SK-N-MC (cell line): Measurements from ENCODE around the gene NFATC3.
"Not testable (repeated sequence)": the region's sequence is repeated elsewhere in the genome, so short reads cannot be mapped to it uniquely, and the experiment has no call there.

ENCODE experiments used
- DNase-seq: peaks from one replicate; pipeline ENCODE4 v3.0.0-alpha.2; 2011; ENCODE audit warnings: low read depth, low spot score
- H3K27ac ChIP-seq: fragments of 200-600 bp; sonication (generic); 2 replicates; pipeline ENCODE4 v1.5.1; 2016; ENCODE audit warnings: mixed run types
- H3K36me3 ChIP-seq: fragments of 200-600 bp; sonication (generic); 2 replicates; pipeline ENCODE4 v1.6.1; 2017; ENCODE audit warnings: antibody characterized with exemption, low read length, mixed read lengths; ENCODE audit not compliant: insufficient read depth
- H3K4me3 ChIP-seq: fragments of 200-600 bp; sonication (generic); 2 replicates; pipeline ENCODE4 v1.5.1; 2016
- H3K9ac ChIP-seq: fragments of 200-600 bp; sonication (generic); 2 replicates; pipeline ENCODE4 v1.8.0; 2017; ENCODE audit warnings: mixed run types, mixed read lengths; ENCODE audit not compliant: insufficient read length
- H3K9me3 ChIP-seq: fragments of 200-600 bp; sonication (generic); 2 replicates; pipeline ENCODE4 v1.6.1; 2017; ENCODE audit warnings: low read depth, mild to moderate bottlenecking, antibody characterized with exemption, low read length, moderate library complexity, mixed read lengths
- EZH2 ChIP-seq: fragments of 200-600 bp; sonication (generic); IDR thresholded peaks from one replicate; pipeline ENCODE4 v1.6.1; 2017; ENCODE audit warnings: antibody characterized with exemption
- FOXP2 ChIP-seq: optimal IDR thresholded peaks from 2 replicates; pipeline ENCODE3; 2011; ENCODE audit warnings: mild to moderate bottlenecking, moderate library complexity; ENCODE audit not compliant: insufficient read depth; ENCODE audit errors: extremely low read length, control extremely low read depth
- POLR2AphosphoS5 ChIP-seq: IDR thresholded peaks from 2 replicates; pipeline ENCODE4 v1.6.1; 2012; ENCODE audit warnings: mild to moderate bottlenecking, low read depth, low read length, borderline replicate concordance

NFATC3 gene

GRCh38 chr16:68115851-68116250, 30.7 kb downstream of the NFATC3 start:
- Histone ChIP-seq H3K27ac (no peak overlapping the region), H3K9me3 (no peaks in the 10 kb centered on the region), H3K4me3 (no peak overlapping the region), H3K36me3 (no peaks in the 10 kb centered on the region), H3K9ac (no peak overlapping the region)
- TF ChIP-seq FOXP2 = no peak
- no peak for TF ChIP-seq POLR2AphosphoS5
- no peak for DNase-seq

- H3K9ac ChIP-seq = no peak overlapping the region
- TF ChIP-seq FOXP2 (no peak), EZH2 (no peak), POLR2AphosphoS5 (no peak)
- H3K9me3 ChIP-seq = no peaks in the 10 kb centered on the region
- H3K27ac ChIP-seq = no peak overlapping the region
- DNase-seq = no peak
- no peaks in the 10 kb centered on the region for H3K36me3 ChIP-seq
- H3K4me3 ChIP-seq = no peak overlapping the region
Measured at GRCh38 chr16:68116256-68116867, 31.2 kb downstream of the NFATC3 start.

GRCh38 chr16:68117884-68118283, 32.7 kb downstream of the NFATC3 start:
- no peak for DNase-seq
- no peak for TF ChIP-seq EZH2
- no peak for TF ChIP-seq POLR2AphosphoS5
- no peak for TF ChIP-seq FOXP2
- Histone ChIP-seq H3K36me3 (no peaks in the 10 kb centered on the region), H3K27ac (no peak overlapping the region), H3K9me3 (no peaks in the 10 kb centered on the region), H3K4me3 (no peak overlapping the region), H3K9ac (no peak overlapping the region)

GRCh38 chr16:68118954-68119353, 33.8 kb downstream of the NFATC3 start:
- H3K9me3 ChIP-seq, H3K4me3 ChIP-seq, H3K9ac ChIP-seq, H3K36me3 ChIP-seq, DNase-seq, H3K27ac ChIP-seq: not testable (repeated sequence)

- not testable (repeated sequence) for H3K9me3 ChIP-seq, H3K36me3 ChIP-seq, H3K4me3 ChIP-seq, DNase-seq, H3K27ac ChIP-seq, H3K9ac ChIP-seq
Measured at GRCh38 chr16:68120496-68120895, 35.3 kb downstream of the NFATC3 start.

GRCh38 chr16:68126395-68126794, 41.2 kb downstream of the NFATC3 start:
- DNase-seq = no peak
- Histone ChIP-seq H3K4me3 (no peak overlapping the region), H3K9me3 (no peaks in the 10 kb centered on the region), H3K9ac (no peak overlapping the region), H3K36me3 (no peaks in the 10 kb centered on the region), H3K27ac (no peak overlapping the region)
- TF ChIP-seq FOXP2 (no peak), POLR2AphosphoS5 (no peak)

- H3K27ac ChIP-seq = no peak overlapping the region
- no peaks in the 10 kb centered on the region for H3K9me3 ChIP-seq
- no peak overlapping the region for H3K4me3 ChIP-seq
- DNase-seq = no peak
- TF ChIP-seq EZH2 = no peak
- no peak for TF ChIP-seq POLR2AphosphoS5
- no peak for TF ChIP-seq FOXP2
- H3K36me3 ChIP-seq = no peaks in the 10 kb centered on the region
- no peak overlapping the region for H3K9ac ChIP-seq
Measured at GRCh38 chr16:68128577-68129305, 43.6 kb downstream of the NFATC3 start.

GRCh38 chr16:68130520-68130919, 45.4 kb downstream of the NFATC3 start:
- TF ChIP-seq FOXP2 (no peak), EZH2 (no peak), POLR2AphosphoS5 (no peak)
- Histone ChIP-seq H3K36me3 (no peaks in the 10 kb centered on the region), H3K9me3 (no peaks in the 10 kb centered on the region), H3K27ac (no peak overlapping the region), H3K4me3 (no peak overlapping the region), H3K9ac (no peak overlapping the region)
- DNase-seq = no peak

- Histone ChIP-seq H3K36me3 (no peaks in the 10 kb centered on the region), H3K27ac (no peak overlapping the region), H3K9ac (no peak overlapping the region), H3K4me3 (no peak overlapping the region), H3K9me3 (no peaks in the 10 kb centered on the region)
- no peak for TF ChIP-seq EZH2
- no peak for TF ChIP-seq POLR2AphosphoS5
- TF ChIP-seq FOXP2 = no peak
- DNase-seq = no peak
Measured at GRCh38 chr16:68131813-68132706, 46.9 kb downstream of the NFATC3 start.

GRCh38 chr16:68133000-68133399, 47.8 kb downstream of the NFATC3 start:
- H3K9ac ChIP-seq, DNase-seq, H3K9me3 ChIP-seq, H3K27ac ChIP-seq, H3K36me3 ChIP-seq, H3K4me3 ChIP-seq: not testable (repeated sequence)
